Cardiac fibroblast (primary cell): ENCODE data around the gene TPM2.

Experiments used
- DNase-seq, 2 donors: peaks; one replicate each; pipeline versions ENCODE4 v3.0.0 to v3.0.0-alpha.2; 2010; ENCODE audit warnings: low read depth in 2 of 2
- H3K4me3 ChIP-seq, 2 donors: replicated peaks in 1 of 2; 1 replicate in 1 of 2; 2 replicates in 1 of 2; pipeline ENCODE4 v1.5.1; 2011; ENCODE audit warnings: low read depth in 2 of 2, low read length in 2 of 2, mild to moderate bottlenecking in 2 of 2, moderate library complexity in 1 of 2
- TF ChIP-seq, protein P1 (sequence below): IDR thresholded peaks from one replicate; pipeline ENCODE4 v1.5.1; 2011; ENCODE audit warnings: low read depth, mild to moderate bottlenecking, low read length, inconsistent platforms

TPM2 gene

GRCh38 chr9:35705836-35706430 is 16.2 kb upstream of the TPM2 start:
- no peak for DNase-seq
- TF ChIP-seq, protein P1, sequence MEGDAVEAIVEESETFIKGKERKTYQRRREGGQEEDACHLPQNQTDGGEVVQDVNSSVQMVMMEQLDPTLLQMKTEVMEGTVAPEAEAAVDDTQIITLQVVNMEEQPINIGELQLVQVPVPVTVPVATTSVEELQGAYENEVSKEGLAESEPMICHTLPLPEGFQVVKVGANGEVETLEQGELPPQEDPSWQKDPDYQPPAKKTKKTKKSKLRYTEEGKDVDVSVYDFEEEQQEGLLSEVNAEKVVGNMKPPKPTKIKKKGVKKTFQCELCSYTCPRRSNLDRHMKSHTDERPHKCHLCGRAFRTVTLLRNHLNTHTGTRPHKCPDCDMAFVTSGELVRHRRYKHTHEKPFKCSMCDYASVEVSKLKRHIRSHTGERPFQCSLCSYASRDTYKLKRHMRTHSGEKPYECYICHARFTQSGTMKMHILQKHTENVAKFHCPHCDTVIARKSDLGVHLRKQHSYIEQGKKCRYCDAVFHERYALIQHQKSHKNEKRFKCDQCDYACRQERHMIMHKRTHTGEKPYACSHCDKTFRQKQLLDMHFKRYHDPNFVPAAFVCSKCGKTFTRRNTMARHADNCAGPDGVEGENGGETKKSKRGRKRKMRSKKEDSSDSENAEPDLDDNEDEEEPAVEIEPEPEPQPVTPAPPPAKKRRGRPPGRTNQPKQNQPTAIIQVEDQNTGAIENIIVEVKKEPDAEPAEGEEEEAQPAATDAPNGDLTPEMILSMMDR, result no peak
- H3K4me3 ChIP-seq, result no peak overlapping the region

DNA sequence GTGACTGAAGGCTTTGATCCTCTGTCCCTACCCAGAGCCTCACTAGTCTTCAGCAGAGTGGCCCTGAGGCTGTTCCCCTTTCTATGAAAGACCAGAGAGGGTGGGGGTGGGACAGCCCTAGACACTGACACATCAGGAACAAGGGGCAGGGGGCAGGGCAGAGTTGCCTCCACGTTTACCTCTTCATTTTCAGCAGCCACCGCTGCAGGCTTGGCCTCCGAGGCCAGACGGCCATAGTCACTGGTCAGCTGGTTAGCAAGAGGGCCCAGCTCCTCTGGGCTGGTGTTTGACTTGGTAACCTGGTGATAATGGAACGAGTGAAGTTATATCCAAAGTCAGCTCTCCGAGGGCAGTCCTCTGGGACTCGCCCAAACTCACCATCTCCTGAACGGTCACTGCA is 15.6 kb upstream of the TPM2 start:
- H3K4me3 ChIP-seq, result no peak overlapping the region
- TF ChIP-seq, protein P1, result no peak
- DNase-seq, result no peak

DNA sequence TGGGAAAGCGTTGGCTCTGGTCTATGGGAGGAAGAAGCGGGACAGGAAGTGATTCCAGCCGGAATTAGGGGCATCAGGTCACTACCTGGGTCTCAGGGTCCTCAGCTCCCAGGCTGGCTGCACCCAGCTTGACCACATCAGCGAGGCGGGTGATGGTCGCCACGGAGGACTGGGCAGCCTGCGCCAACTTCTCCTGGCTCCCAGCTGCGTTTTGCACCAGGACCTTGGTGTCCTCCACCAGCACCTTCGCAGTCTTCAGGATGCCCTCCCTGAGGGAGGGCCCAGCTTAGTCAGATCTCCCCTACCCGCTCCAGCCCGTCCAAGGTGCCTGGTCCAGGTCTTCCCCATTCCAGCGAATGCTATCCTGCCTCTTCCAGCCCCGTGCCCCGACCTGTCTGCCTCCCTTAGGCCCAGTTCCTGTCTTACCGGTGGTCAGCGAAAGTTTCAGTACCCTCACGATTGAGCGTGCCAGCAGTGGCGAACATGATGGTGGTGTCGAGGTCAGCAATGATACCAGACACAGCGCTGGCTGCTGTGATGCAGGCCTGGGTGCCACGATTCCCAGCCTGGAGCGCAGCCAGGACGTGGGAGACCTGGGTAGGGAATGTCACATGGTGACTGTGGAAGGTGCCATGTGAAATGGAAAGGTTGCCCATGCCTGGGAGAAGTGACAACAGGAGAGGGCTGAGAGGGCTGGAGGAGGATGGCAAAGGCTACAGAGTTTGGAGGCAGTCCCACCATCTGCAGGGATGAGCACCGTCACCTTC is 14.4 kb upstream of the TPM2 start:
- H3K4me3 ChIP-seq, result no peak overlapping the region
- DNase-seq, result no peak
- TF ChIP-seq, protein P1, result no peak

- TF ChIP-seq, protein P1, result no peak
- DNase-seq, result no peak
- no peak overlapping the region for H3K4me3 ChIP-seq
These were observed 13.0 kb upstream of the TPM2 start for GRCh38 chr9:35702696-35703095.

DNA sequence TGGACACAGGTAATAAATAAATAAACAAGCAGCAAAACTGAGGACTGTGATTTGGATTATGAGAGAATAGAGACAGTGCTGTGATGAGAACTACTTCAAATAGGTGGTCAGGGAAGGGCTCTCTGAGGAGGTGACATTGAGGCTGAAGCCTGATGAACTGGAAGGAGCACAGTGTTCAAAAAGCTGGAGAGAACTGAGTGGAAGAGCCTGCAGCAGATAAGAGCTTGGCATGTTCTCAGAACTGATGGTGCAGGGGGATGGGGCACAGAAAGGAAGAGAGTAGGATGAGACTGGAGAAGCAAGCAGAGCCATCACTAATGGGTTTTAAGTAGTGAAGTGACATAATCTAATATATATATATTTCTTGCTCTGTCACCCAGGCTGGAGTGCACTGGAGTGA is 11.2 kb upstream of the TPM2 start:
- no peak for DNase-seq
- H3K4me3 ChIP-seq, result no peak overlapping the region
- TF ChIP-seq, protein P1, result no peak

GRCh38 chr9:35700031-35700430 is 10.3 kb upstream of the TPM2 start:
- no peak for DNase-seq
- TF ChIP-seq, protein P1, result no peak
- H3K4me3 ChIP-seq, result no peak overlapping the region
